ENCODE data around the gene PRKCB.
"Not testable (repeated sequence)": the region's sequence is repeated elsewhere in the genome, so short reads cannot be mapped to it uniquely, and the experiment has no call there.

Gene PRKCB

DNA sequence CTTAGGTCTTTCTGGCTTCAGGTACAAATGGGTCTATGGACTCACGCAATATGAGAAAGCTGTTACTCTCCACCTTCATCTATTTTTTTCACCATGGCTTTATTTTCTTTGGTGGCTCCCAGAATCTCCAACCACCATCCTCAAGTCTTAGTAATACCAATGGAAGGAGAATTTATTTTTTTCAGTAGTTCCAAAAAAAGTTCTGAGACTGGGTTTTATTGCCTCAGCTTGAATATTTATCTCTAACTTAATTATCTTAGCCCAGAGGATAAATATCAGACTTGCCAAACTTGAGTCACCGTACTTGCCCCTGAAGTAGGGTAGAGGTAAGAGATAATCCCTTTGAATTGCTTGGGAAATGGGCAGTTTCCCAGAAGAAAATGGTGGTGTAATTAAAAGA, 397.2 kb downstream of the PRKCB start:
- TF ChIP-seq, protein P1, sequence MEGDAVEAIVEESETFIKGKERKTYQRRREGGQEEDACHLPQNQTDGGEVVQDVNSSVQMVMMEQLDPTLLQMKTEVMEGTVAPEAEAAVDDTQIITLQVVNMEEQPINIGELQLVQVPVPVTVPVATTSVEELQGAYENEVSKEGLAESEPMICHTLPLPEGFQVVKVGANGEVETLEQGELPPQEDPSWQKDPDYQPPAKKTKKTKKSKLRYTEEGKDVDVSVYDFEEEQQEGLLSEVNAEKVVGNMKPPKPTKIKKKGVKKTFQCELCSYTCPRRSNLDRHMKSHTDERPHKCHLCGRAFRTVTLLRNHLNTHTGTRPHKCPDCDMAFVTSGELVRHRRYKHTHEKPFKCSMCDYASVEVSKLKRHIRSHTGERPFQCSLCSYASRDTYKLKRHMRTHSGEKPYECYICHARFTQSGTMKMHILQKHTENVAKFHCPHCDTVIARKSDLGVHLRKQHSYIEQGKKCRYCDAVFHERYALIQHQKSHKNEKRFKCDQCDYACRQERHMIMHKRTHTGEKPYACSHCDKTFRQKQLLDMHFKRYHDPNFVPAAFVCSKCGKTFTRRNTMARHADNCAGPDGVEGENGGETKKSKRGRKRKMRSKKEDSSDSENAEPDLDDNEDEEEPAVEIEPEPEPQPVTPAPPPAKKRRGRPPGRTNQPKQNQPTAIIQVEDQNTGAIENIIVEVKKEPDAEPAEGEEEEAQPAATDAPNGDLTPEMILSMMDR (conservative IDR thresholded peaks at IDR 0.05; ENCODE audit: low read depth): no peak
- ChIA-PET POLR2A (ENCODE audit: low non-redundant PET) (no interaction called here), CTCF (no interaction called here)
- DNase-seq (ENCODE audit: low spot score): no peak
- H3K27ac ChIP-seq: no peak overlapping the region

DNA sequence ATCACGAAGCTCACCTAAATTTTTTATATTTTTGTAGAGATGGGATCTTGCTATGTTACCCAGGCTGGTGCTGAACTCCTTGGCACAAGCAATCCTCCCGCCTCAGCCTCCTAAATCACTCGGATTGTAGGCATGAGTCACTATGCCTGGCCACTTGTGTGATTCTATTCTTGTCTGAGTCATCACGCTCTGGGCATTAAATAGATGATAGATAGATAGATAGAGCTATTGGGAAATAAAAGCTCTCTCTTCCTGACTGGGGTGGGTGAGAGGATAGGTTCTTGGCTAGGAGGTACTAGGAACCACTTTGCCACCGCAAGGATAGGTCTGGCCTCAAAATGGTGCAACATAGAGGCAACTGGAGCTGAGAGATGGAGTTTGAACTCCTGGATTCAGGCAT, 399.0 kb downstream of the PRKCB start:
- ChIA-PET POLR2A (ENCODE audit: low non-redundant PET) (no interaction called here), CTCF (no interaction called here)
- no peak for DNase-seq (ENCODE audit: low spot score)
- no peak overlapping the region for H3K27ac ChIP-seq
- TF ChIP-seq, protein P1 (conservative IDR thresholded peaks at IDR 0.05; ENCODE audit: low read depth): no peak

DNA sequence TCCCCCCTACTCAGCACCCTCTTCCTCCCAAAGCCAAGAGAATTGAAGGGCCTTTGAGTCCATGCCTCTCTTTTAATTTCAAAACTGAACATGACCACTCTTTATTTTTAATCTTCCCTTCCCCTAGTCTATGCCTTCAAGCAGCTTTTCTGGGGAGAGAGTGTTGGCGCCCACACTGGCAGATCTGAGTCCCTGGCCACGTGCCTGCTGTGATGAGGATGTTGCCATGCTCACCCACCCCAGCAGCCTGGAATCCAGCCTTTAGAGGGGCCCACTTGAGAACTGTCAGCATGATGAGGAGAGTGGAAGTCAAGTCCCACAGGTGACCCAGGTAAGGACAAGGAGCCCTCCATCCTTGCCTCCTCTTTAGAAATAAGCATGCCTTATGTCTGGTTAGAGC, 400.0 kb downstream of the PRKCB start:
- TF ChIP-seq, protein P1 (conservative IDR thresholded peaks at IDR 0.05; ENCODE audit: low read depth): no peak
- POLR2A ChIA-PET (ENCODE audit: low non-redundant PET): no interaction called here
- H3K27ac ChIP-seq: no peak overlapping the region
- CTCF ChIA-PET: no interaction called here
- no peak for DNase-seq (ENCODE audit: low spot score)

DNA sequence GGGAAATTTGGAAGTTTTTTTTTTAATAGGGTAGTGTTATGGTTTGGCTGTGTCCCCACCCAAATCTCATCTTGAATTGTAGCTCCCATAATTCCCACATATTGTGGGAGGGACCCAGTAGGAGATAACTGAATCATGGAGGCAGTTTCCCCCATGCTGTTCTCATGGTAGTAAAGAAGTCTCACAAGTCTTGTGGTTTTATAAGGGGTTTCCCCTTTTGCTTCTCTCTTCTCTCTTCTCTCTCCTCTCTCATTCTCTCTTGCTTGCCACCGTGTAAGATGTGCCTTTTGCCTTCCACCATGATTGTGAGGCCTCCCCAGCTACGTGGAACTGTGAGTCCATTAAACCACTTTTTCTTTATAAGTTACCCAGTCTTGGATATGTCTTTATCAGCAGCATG, 403.1 kb downstream of the PRKCB start:
- CTCF ChIA-PET; DNase-seq (ENCODE audit: low spot score); H3K27ac ChIP-seq; POLR2A ChIA-PET (ENCODE audit: low non-redundant PET): not testable (repeated sequence)

DNA sequence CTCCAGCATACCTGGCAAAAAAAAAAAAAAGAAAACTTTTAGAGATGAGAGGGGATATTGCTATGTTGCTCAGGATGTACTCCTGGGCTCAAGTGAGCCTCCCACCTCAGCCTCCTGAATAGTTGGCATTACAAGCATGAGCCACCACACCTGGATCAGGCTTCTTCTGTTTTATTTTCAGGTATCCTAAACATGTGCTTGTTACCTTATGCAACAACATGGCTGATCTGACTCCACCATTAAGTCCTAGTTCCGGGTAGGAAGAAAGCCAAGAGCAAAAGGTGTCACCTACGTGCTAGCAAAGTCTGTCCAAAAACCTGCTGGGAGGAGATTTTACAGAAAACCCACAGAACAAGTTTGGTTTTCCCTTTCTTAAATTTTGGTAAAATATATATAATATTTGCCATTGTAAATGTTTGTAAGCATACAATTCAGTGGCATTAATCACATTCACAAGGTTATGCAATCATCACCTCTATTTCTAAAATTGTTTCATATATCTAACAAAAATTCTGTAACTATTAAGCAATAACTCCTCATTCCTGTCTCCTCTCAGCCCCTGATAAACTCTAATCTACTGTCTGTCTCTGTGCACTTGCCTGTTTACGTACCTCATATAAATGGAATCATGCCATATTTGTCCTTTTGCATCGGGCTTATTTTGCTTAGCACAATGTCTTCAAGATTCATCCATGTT, 411.3 kb downstream of the PRKCB start:
- H3K27ac ChIP-seq: no peak overlapping the region
- CTCF ChIA-PET: no interaction called here
- POLR2A ChIA-PET (ENCODE audit: low non-redundant PET): no interaction called here
- no peak for DNase-seq (ENCODE audit: low spot score)
- TF ChIP-seq, protein P1 (conservative IDR thresholded peaks at IDR 0.05; ENCODE audit: low read depth): no peak

DNA sequence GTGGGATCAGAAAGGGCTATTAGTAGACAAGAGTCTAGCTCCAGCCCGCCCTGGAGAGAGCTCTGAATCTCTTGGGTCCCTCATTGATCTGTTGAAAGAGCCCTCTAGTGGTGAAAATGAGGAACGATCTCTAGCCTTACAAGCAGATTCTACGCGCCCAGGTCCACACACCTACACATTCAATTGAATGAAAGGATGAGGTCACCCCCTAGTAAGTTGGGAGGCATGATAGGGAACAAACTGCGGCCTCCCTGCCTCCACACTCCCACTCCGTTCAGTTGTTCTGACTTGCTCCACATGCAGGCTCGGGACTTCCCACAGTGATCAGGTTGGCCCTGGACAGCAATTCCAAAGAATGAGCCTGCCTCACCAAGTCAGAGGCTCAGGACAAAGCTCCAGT, 417.4 kb downstream of the PRKCB start:
- POLR2A ChIA-PET (ENCODE audit: low non-redundant PET): no interaction called here
- TF ChIP-seq, protein P1 (conservative IDR thresholded peaks at IDR 0.05; ENCODE audit: low read depth): peak; percentile 71
- CTCF ChIA-PET: interaction anchor here (0.6 to 1.9 kb wide), 15 partner anchors 9 to 517 kb away, joined by 3 to 9 read pairs (median 3); no protein-coding TSS in a partner anchor
- no peak overlapping the region for H3K27ac ChIP-seq
- peak; percentile 56 for DNase-seq (ENCODE audit: low spot score)

DNA sequence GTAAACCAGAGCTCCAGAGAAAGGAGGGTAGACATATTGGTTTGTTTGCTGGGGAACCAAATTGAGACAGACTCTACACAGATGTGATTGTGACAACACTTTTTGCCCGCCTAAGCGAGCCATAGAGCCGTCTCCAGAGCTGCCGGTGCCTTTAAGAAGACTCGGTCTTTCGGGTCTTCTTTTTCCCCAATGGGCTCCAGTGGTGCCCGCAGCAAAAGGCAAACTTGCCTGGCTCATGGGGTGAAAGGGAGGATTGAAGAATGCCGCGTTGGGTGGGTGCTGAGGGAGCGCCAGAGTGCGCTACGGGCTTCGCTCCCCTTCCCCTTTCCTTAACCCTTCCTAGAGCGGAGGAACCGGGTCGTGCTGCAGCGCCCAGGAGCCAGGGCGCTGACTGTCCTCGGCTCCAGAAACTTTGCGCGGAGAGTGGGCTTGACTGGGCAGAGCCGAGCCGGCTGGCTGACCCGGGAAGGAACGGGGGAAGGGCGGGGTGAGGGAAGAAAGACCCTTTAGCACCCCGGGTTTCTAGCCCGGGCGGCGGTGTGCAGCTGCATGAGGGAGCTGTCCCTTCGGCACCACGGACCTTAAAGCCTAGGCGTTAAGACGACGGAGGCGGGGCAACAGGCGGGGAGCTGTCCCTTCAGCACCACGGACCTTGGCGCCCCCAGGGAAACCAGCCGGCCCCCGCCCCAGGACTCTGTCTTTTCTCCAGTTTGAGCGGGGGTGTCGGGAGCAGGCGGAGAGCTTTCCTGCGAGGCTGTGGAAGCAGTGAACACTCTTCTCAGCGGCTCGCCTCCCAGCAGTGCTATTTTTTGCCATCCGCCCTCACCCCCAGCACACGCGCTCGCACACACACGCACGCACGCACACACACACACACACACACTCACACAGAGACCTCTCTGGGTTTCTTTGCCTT, 419.9 kb downstream of the PRKCB start, which contains the start of gene CACNG3:
Gene CACNG3 (plus strand): TSS at position 880 of the 916 bp plus-strand sequence. CDS start 420 bp downstream, outside the sequence.
- H3K27ac ChIP-seq: no peak within 1 kb of the TSS
- POLR2A ChIA-PET (ENCODE audit: low non-redundant PET): no interaction called here
- CTCF ChIA-PET: no interaction called here
- TF ChIP-seq, protein P1 (conservative IDR thresholded peaks at IDR 0.05; ENCODE audit: low read depth): no peak
- peak; percentile 55 for DNase-seq (ENCODE audit: low spot score)

Data from RWPE1 (cell line).